CD14-positive monocyte (primary cell): ENCODE results near the gene WDR20. TPM values are rescaled to one million over a fixed set of nuclear protein-coding genes. Genes with fewer than 3 reads are reported as not detected.

ENCODE experiments used
- DNase-seq, 3 donors: peaks; one replicate each; pipeline ENCODE4 v3.0.0-alpha.2; 2011 to 2022
- H2AFZ ChIP-seq: 2 replicates; pipeline ENCODE4 v1.6.0; 2012; ENCODE audit warnings: mild to moderate bottlenecking, low read depth, low read length, inconsistent platforms; ENCODE audit not compliant: insufficient read depth, poor library complexity, severe bottlenecking
- H3K27ac ChIP-seq, 2 donors: 1 replicate in 1 of 2; 2 replicates in 1 of 2; pipeline ENCODE4 v1.5.1; 2012 to 2013; ENCODE audit warnings: low read length in 2 of 2, control low read depth in 1 of 2, inconsistent platforms in 1 of 2, low read depth in 1 of 2, mild to moderate bottlenecking in 1 of 2
- H3K27me3 ChIP-seq, 2 donors: one replicate each; pipeline versions ENCODE4 v1.6.0 to v1.6.1; 2011 to 2013; ENCODE audit warnings: low read length in 2 of 2; ENCODE audit not compliant: control insufficient read depth in 2 of 2, insufficient read depth in 2 of 2
- H3K36me3 ChIP-seq, 2 donors: replicated peaks in 1 of 2; 1 replicate in 1 of 2; 2 replicates in 1 of 2; pipeline versions ENCODE4 v1.5.1 to v1.6.1; 2012 to 2013; ENCODE audit warnings: low read length in 2 of 2, control low read depth in 1 of 2, inconsistent platforms in 1 of 2, mild to moderate bottlenecking in 1 of 2; ENCODE audit not compliant: insufficient read depth in 2 of 2, control insufficient read depth in 1 of 2
- H3K4me1 ChIP-seq, 2 donors: 1 replicate in 1 of 2; 2 replicates in 1 of 2; pipeline versions ENCODE4 v1.5.1 to v1.6.1; 2012 to 2013; ENCODE audit warnings: low read length in 2 of 2, control low read depth in 1 of 2, inconsistent platforms in 1 of 2, mild to moderate bottlenecking in 1 of 2, moderate library complexity in 1 of 2; ENCODE audit not compliant: insufficient read depth in 2 of 2, control insufficient read depth in 1 of 2
- H3K4me2 ChIP-seq: replicated peaks from 2 replicates; pipeline ENCODE3; 2012; ENCODE audit warnings: low read length, moderate library complexity, mild to moderate bottlenecking; ENCODE audit not compliant: poor library complexity, severe bottlenecking; ENCODE audit errors: extremely low read depth
- H3K4me3 ChIP-seq, 3 experiments: fragments of 200-600 bp in 1 of 3; sonication (generic) in 1 of 3; replicated peaks in 1 of 3; 1 replicate in 2 of 3; 2 replicates in 1 of 3; pipeline ENCODE4 v1.5.1; 2011 to 2013; ENCODE audit warnings: low read length in 3 of 3, mild to moderate bottlenecking in 3 of 3, control low read depth in 2 of 3, low read depth in 2 of 3, inconsistent platforms in 1 of 3, moderate library complexity in 1 of 3
- H3K79me2 ChIP-seq: 2 replicates; pipeline ENCODE4 v1.6.0; 2012; ENCODE audit warnings: mild to moderate bottlenecking, control low read depth, inconsistent platforms, low read length, moderate library complexity; ENCODE audit not compliant: insufficient read depth
- H3K9ac ChIP-seq: 2 replicates; pipeline ENCODE4 v1.6.0; 2017; ENCODE audit warnings: low read length, mild to moderate bottlenecking; ENCODE audit not compliant: insufficient read depth, poor library complexity, severe bottlenecking
- H3K9me3 ChIP-seq, 2 donors: replicated peaks in 1 of 2; 1 replicate in 1 of 2; 2 replicates in 1 of 2; pipeline versions ENCODE4 v1.5.1 to v1.6.1; 2012 to 2013; ENCODE audit warnings: low read length in 2 of 2, control low read depth in 1 of 2; ENCODE audit not compliant: control insufficient read depth in 1 of 2, insufficient read depth in 1 of 2
- H4K20me1 ChIP-seq: 2 replicates; pipeline ENCODE4 v1.6.0; 2012; ENCODE audit warnings: mild to moderate bottlenecking, low read length, control low read depth, moderate library complexity; ENCODE audit not compliant: insufficient read depth
- H3K27ac Mint-ChIP-seq, 7 donors: one replicate each; pipeline ENCODE4 v1.8.0; 2020; ENCODE audit warnings: mild to moderate bottlenecking in 7 of 7, mixed read lengths in 7 of 7, moderate library complexity in 6 of 7, inconsistent platforms in 2 of 7
- H3K27me3 Mint-ChIP-seq, 3 donors: one replicate each; pipeline ENCODE4 v1.8.0; 2021 to 2022; ENCODE audit warnings: low read depth in 3 of 3, mild to moderate bottlenecking in 3 of 3, mixed read lengths in 3 of 3, moderate library complexity in 3 of 3, inconsistent platforms in 1 of 3
- H3K36me3 Mint-ChIP-seq, 2 donors: one replicate each; pipeline ENCODE4 v1.8.0; 2020; ENCODE audit warnings: mixed read lengths in 2 of 2, inconsistent platforms in 1 of 2, mild to moderate bottlenecking in 1 of 2
- H3K4me1 Mint-ChIP-seq: one replicate; pipeline ENCODE4 v1.8.0; 2020; ENCODE audit warnings: mild to moderate bottlenecking, mixed read lengths
- H3K4me3 Mint-ChIP-seq, 2 donors: one replicate each; pipeline ENCODE4 v1.8.0; 2020; ENCODE audit warnings: mild to moderate bottlenecking in 2 of 2, mixed read lengths in 2 of 2, moderate library complexity in 1 of 2
- H3K9me3 Mint-ChIP-seq, 7 donors: one replicate each; pipeline ENCODE4 v1.8.0; 2020 to 2022; ENCODE audit warnings: mixed read lengths in 7 of 7, mild to moderate bottlenecking in 6 of 7, moderate library complexity in 6 of 7, inconsistent platforms in 2 of 7
- WGBS: methylation state at CpG from one replicate; pipeline ENCODE4 v1.1.5; 2013; ENCODE audit warnings: missing lambda C conversion rate; ENCODE audit not compliant: insufficient coverage; 5-methylcytosine and 5-hydroxymethylcytosine counted together
- intact Hi-C, 2 donors: fragments of 100-400 bp; cut with micrococcal nuclease; formaldehyde crosslinking; loops; one replicate each; pipeline versions ENCODE4 v1.15.0 to v1.15.1; 2023
- polyA plus RNA-seq, 3 donors: library from polyadenylated mRNA; depleted of rRNA in 1 of 3; unstranded in 2 of 3; stranded (reverse) in 1 of 3; fragments of 300-500 nt in 2 of 3; fragments of >200 nt in 1 of 3; fragmentation: Illumina TruSeq in 2 of 3; gene quantifications; 1 replicate in 2 of 3; 2 replicates in 1 of 3; pipeline ENCODE4 v1.2.3, GENCODE V29; 2012 to 2021
- TF ChIP-seq, protein P1 (sequence below): fragments of 200-600 bp; IDR thresholded peaks from one replicate; pipeline ENCODE4 v1.8.0; 2022; ENCODE audit warnings: antibody characterized with exemption, mild to moderate bottlenecking

The WDR20 gene
- polyA plus RNA-seq, 3 donors = 7.4 to 13.3 (median 9.0) TPM

DNA sequence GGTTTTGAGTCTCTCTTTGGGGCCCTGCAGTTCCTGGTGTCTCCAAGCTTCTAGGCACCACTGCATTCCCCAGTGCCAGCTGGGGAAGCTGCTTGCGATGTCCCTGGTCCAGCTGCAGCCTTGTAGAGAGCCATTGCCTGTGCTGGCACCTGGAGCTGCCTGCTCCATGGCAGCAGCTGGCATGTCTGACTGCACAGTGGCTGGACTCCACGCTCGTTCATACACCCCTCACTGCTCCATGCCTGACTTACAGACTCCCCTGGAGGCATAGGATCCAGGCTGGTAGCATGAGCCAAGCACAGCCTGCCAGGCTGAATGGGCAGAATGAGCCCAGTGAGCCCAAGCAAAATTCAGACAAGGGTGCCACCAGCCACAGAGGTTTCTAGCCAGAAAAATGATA is 21.8 kb upstream of the WDR20 start:
- Histone ChIP-seq H3K4me2 (no peak overlapping the region), H3K79me2 (no peaks in the 10 kb centered on the region), H3K4me1 (no peaks in the 10 kb centered on the region), H3K27ac (no peak overlapping the region), H3K9ac (no peak overlapping the region), H4K20me1 (no peaks in the 10 kb centered on the region), H3K27me3 (no peaks in the 10 kb centered on the region), H3K36me3 (no peaks in the 10 kb centered on the region), H3K4me3 (no peak overlapping the region), H2AFZ (no peak overlapping the region), H3K9me3 (peaks cover 4 to 17% of the 10 kb centered on the region in 2 donors)
- intact Hi-C loops = no loop called here
- Mint-ChIP-seq H3K4me1 (no peaks in the 10 kb centered on the region), H3K36me3 (no peaks in the 10 kb centered on the region), H3K27ac (no peak overlapping the region), H3K27me3 (peaks cover 1 to 4% (median 2%) of the 10 kb centered on the region in 3 donors), H3K9me3 (peaks cover 6 to 17% (median 12%) of the 10 kb centered on the region in 7 donors), H3K4me3 (no peak overlapping the region)
- WGBS = 96% methylated on average over 3 of the region's 3 CpGs
- DNase-seq = no peak
- TF ChIP-seq, protein P1, sequence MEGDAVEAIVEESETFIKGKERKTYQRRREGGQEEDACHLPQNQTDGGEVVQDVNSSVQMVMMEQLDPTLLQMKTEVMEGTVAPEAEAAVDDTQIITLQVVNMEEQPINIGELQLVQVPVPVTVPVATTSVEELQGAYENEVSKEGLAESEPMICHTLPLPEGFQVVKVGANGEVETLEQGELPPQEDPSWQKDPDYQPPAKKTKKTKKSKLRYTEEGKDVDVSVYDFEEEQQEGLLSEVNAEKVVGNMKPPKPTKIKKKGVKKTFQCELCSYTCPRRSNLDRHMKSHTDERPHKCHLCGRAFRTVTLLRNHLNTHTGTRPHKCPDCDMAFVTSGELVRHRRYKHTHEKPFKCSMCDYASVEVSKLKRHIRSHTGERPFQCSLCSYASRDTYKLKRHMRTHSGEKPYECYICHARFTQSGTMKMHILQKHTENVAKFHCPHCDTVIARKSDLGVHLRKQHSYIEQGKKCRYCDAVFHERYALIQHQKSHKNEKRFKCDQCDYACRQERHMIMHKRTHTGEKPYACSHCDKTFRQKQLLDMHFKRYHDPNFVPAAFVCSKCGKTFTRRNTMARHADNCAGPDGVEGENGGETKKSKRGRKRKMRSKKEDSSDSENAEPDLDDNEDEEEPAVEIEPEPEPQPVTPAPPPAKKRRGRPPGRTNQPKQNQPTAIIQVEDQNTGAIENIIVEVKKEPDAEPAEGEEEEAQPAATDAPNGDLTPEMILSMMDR = no peak

DNA sequence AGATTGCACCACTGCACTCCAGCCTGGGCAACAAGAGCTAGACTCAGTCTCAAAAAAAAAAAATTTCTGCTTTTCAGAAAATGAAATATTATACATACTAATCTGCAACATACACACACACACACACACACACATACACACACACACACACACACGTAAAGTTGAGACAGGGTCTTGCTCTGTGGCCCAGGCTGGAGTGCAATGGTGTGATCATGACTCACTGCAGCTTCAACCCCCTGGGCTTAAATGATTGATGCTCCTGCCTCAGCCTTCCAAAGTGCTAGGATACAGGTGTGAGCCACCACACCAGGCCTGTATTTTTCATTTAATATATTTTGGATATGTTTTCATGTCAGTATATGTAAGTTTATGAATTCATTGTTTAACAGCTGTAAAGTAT is 18.8 kb upstream of the WDR20 start:
- peaks cover 2 to 4% (median 3%) of the 10 kb centered on the region in 3 donors for H3K27me3 Mint-ChIP-seq
- intact Hi-C loops = no loop called here
- Histone ChIP-seq H3K79me2 (no peaks in the 10 kb centered on the region), H2AFZ (no peak overlapping the region), H3K4me1 (no peaks in the 10 kb centered on the region), H3K36me3 (no peaks in the 10 kb centered on the region), H3K9me3 (peaks cover 4 to 17% of the 10 kb centered on the region in 2 donors), H3K27me3 (no peaks in the 10 kb centered on the region), H4K20me1 (no peaks in the 10 kb centered on the region), H3K4me3 (no peak overlapping the region), H3K27ac (no peak overlapping the region), H3K9ac (no peak overlapping the region), H3K4me2 (no peak overlapping the region)
- no peak overlapping the region for H3K27ac Mint-ChIP-seq
- H3K4me1 Mint-ChIP-seq = no peaks in the 10 kb centered on the region
- no peaks in the 10 kb centered on the region for H3K36me3 Mint-ChIP-seq
- TF ChIP-seq, protein P1 = no peak
- H3K4me3 Mint-ChIP-seq = no peak overlapping the region
- WGBS = no CpG with 5 or more reads among the region's 1 CpG
- DNase-seq = no peak
- peaks cover 6 to 17% (median 12%) of the 10 kb centered on the region in 7 donors for H3K9me3 Mint-ChIP-seq
